Stimulated activated CD8-positive, alpha-beta memory T cell treated with anti-CD3 and anti-CD28 coated beads, Interleukin-2, amount 100 ng/mL, for 1 hour (primary cell): ENCODE data around the gene C20orf144.
"Not testable (repeated sequence)": the region's sequence is repeated elsewhere in the genome, so short reads cannot be mapped to it uniquely, and the experiment has no call there.

Experiments
- DNase-seq, 2 donors: peaks; one replicate each; pipeline ENCODE4 v3.0.0-alpha.2; 2020; ENCODE audit warnings: low read depth in 2 of 2

Gene C20orf144

DNA sequence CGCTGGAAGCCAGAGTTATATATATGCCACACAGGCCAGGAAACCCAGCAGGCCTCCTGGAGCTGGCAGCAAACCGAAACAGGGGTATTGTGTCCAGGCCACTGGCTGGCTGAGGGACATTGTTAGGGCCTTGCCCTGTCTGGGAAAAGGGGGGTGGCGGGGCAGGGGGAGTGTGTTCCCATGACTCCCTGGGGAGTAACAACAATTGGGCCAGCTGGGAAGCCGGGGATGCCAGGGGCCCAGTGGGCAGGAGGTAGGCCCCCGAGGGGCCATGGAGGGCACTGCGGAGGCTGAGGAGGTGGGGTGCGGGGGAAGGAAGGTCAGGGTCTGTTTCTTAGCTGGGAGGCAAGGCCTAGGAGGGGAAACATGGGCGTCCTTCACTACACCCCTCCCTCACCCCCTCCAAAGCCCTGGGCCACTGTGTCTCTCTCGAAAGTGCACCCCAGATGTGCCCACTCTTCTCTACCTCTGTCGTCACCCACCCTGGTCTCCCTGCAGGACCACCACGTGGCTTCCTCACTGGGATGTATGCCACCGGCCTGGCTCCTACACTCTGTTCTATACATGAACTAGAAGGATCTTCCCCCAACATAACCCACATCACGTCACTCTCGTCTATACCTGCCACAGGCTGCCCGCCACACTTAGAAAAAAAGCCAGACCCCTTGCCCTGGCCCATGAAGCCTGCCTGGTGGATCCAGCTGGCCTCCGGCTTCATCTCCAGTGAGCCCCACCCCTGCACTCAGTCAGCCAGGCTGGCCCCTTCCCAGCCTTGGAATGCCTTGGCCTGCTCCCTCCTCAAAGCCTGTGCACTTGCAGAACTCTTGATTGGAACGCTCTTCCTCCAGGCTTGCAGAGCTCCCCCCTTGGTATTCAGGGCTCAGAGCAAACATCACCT is 31.9 kb downstream of the C20orf144 start:
- no peak for DNase-seq

DNA sequence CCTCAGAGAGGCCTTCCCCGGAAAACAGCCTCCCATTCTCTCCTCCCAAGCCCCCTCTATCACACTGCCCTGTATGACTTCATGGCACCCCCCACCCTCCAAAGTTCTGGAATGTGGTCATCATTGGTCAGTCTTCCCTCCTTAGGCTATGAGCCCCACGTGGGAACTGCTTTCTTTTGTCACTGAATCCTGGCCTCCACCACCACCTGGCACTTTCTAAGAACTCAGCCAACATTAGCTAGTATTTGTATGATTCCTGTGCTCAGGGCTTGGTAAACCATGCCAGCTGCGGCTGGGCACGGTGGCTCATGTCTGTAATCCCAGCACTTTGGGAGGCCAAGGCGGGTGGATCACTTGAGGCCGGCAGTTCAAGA is 32.5 kb downstream of the C20orf144 start:
- DNase-seq, result no peak

DNA sequence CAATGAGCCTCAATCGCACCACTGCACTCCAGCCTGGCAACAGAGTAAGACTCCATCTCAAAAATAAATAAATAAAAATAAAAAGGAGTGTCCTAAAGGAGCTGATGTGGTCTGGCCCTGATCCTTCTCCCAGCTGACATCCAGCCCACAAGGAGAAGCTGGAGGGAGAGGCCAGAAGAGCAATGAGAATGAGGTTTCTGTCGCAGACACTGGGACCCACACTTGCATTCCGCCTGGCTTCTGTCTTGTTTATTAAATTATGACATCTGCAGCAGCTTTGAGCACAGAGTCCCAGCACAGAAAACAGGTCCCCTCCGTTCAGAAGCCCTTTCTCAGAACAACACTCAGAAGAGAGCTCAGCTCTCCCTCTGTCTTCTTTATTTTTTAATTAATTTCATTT is 34.3 kb downstream of the C20orf144 start:
- DNase-seq, result no peak

DNA sequence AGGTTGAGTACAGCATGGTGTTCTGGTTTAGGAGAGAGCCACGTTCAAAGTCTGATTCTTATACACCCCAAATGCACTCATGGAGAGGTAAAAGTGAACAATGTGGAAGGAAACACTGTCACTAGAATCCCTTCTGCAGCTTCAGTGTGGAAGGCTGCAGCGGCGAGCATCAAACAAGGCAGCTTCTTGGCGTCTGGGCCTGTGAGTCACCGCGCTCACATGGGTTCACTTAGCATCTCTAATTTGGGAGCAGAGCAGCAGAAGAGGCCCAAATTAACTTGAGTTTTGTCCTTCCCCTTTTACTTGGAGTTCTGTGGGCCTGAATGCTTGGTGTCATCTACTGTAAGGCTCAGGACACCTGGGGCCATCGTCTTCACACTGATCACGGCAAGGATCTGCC is 35.0 kb downstream of the C20orf144 start:
- no peak for DNase-seq

DNA sequence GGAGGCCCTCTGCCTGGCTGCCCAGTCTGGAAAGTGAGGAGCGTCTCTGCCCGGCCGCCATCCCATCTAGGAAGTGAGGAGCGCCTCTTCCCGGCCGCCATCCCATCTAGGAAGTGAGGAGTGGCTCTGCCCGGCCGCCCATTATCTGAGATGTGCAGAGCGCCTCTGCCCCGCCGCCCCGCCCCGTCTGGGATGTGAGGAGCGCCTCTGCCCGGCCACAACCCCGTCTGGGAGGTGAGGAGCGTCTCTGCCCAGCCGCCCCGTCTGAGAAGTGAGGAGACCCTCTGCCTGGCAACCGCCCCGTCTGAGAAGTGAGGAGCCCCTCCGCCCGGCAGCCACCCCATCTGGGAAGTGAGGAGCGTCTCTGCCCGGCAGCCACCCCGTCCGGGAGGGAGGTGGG is 36.8 kb downstream of the C20orf144 start:
- not testable (repeated sequence) for DNase-seq

DNA sequence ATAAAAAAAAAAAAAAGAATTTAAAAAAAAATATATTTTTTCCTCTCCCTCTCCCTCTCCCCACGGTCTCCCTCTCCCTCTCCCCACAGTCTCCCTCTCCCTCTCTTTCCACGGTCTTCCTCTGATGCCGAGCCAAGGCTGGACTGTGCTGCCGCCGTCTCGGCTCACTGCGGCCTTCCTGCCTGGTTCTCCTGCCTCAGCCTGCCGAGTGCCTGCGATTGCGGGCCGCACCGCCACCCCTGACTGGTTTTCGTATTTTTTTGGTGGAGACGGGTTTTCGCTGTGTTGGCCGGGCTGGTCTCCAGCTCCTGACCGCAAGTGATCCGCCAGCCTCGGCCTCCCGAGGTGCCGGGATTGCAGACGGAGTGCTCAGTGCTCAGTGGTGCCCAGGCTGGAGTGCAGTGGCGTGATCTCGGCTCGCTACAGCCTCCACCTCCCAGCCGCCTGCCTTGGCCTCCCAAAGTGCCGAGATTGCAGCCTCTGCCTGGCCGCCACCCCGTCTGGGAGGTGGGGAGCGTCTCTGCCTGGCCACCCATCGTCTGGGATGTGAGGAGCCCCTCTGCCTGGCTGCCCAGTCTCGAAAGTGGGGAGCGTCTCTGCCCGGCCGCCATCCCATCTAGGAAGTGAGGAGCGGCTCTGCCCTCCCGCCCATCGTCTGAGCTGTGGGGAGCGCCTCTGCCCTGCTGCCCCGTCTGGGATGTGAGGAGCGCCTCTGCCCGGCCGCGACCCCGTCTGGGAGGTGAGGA is 38.7 kb downstream of the C20orf144 start:
- not testable (repeated sequence) for DNase-seq

DNA sequence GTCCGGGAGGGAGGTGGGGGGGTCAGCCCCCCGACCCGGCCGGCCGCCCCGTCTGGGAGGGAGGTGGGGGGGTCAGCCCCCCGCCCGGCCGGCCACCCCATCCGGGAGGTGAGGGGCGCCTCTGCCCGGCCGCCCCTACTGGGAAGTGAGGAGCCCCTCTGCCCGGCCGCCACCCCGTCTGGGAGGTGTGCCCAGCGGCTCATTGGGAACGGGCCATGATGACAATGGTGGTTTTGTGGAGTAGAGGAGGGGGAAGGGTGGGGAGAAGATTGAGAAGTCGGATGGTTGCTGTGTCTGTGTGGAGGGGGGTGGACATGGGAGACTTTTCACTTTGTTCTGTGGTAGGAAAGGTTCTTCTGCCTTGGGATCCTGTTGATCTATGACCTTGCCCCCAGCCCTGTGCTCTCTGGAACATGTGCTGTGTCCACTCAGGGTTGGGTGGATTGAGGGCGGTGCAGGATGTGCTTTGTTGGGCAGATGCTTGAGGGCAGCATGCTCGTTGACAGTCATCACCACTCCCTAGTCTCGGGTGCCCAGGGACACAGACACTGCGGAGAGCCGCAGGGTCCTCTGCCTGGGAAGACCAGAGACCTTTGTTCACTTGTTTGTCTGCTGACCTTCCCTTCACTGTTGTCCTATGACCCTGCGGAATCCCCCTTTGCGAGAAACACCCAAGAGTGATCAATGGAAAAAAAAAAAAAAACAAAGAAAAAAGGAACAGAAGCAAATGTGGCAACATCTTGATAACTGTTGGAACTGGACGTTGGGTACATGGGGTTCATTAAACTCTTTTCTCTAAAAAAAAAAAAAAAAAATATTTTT is 39.7 kb downstream of the C20orf144 start:
- no peak for DNase-seq

DNA sequence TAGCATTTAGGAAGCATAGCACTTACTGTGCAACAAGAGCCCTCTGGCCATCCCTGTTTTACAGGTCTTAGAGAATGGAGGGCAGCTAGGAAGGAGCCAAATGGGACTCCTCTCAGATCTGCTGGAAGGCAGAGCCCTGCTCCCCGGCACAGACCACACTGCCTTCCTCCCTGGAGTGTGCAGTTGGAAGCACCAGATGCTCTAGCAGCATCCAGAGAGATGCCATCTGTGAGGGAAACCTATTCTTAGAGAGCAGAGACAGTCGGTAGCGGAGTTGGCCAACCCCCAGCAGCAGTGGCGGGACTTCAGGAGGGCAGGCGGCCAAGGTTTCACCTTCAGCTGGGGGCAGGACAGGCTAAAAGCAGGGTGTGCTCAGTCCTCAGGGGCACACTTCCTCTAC is 40.7 kb downstream of the C20orf144 start:
- DNase-seq, result no peak

DNA sequence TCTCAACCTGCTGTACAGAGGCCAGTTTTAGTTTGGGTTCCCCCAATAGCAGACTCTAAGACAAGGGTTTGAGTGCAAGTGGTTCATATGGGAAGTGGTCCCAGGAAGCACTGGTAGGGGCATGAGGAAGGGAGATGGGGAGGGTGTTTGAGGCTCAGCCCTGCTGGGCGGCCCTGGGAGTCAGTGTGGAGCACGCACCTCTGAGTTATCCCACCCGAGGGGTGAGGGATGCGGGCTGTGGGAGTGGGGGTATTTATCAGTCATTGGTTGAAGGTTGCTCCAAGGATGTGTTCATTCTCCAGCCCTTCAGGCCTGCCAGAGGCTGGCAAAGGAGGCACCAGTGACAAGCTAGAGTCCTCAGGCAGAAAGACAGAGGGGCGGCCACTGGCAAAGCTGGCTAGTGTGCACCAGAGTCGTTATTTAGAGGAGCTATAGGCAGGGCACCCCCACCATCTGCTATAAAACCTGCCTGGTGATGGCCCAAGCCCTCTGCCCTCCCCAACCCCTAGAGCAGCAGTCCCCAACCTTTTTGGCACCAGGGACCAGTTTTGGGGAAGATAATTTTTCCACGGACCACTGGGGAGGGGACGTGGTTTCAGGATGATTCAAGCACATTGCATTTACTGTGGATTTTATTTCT is 41.5 kb downstream of the C20orf144 start:
- no peak for DNase-seq

DNA sequence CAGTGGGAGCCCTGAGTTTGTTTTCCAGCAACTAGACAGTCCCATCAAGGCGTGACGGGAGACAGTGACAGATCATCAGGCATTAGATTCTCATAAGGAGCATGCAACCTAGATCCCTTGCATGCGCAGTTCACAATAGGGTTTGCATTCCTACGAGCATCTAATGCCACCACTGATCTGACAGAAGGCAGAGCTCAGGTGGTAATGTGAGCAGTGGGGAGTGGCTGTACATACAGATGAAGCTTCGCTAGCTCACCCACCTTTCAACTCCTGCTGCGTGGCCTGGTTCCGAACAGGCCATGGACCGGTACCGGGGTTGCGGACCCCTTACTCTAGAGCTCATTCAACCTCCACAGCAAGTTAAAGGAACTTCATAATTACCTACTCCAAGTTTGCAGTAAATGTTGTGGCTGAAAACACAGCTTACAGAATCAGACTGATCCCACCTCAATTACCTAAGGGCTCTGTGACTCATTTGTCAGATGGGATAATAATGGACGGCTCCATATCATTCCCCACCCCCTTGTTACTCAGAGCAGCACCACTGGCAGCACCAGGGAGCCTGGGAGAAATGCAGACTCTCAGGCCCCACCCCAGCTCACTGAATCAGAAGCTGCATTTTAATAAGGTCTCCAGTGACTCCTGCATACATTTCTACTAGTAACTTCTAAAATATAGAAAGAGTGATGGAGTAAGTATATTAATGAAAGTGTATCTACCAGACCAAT is 42.2 kb downstream of the C20orf144 start:
- DNase-seq, result no peak

DNA sequence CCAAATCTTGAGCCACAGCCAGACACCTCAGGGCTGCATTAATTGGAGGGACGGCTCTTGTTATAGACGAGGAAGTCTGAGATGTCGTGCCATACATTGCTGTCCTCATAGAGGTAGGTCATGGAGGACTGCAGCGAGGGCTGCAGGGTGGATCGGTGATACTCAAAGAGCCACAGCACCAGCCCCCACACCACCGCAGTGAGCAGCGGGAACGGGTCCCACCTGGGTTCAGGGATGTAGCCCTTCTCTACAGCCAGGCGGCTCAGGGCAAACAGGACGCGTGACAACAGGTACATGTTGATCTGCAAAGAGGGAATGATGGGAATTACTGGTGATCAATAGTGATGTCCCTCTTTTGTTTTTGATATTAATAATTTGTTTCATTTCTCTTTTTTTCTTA is 45.5 kb downstream of the C20orf144 start:
- no peak for DNase-seq

DNA sequence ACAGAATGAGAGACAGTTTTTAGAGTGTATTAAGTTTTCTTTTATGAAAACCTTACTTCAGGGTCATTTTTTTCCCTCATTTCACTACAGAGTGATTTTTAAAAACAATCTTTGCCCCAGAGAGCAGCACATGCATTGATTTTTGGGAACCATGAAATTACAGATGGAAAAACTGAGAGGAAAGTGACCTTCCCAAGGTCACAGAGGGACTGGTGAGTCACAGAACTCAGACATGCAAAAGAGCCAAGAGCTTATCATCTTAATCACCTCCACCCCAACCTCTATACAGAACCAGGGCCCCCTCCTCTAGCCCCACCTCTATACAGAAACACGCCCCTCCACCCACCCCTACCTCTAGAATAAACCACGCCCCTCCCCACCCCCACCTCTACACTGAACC is 47.3 kb downstream of the C20orf144 start:
- no peak for DNase-seq

DNA sequence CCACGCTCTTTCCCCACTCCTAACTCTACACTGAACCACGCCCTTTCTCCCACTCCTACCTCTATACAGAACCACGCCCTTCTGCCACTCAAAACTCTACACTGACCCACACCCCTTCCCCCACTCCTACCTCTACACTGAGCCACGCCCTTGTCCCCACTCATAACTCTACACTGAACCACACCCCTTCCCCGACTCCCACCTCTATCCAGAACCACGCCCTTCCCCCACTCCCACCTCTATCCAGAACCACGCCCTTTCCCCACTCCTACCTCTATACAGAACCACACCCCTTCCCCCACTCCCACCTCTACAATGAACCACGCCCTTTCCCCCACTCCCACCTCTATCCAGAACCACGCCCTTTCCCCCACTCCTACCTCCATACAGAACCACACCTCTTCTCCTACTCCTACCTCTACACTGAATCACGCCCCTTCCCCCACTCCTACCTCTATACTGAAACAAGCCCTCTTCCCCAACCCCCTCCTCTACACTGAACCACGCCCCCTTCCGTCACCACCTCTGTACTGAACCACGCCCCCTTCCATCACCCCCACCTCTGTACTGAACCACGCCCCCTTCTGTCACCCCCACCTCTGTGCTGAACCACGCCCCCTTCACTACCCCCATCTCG is 47.9 kb downstream of the C20orf144 start:
- DNase-seq, result no peak

DNA sequence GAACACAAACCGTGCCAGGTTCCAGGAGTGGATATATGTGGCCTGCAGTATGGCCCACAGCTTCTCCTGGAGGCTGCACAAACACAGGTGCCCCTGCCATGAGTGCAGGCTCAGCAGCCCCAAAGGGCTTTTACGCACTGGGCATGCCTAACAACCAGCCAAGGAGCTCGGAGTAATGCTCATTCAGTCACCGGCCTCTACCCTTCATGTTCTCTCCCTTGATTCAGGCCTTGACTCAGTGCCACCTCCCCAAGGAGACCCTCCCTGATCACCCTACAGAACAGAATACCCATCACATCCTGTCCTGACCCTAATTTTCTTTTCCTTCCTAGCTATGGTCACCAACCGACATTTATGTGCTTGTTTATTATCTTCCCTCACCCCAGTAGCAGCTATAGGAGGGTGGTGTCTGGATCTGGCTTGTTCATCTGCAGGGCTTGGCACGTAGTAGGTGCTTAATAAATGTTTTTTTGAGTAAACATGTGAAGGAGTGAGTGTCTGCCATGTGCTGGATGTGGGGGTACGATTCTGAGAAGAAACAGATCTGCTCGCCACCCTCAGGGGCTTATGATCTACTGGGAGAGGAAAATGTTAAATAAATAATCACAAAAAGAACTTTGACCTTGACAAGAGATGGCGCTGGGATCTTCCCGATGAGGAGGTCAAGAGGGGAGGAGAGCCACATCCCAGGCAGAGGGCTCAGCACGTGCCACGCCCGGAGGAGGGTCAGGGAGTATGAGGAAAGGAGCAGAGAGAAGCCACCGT is 48.7 kb downstream of the C20orf144 start:
- DNase-seq, result no peak

DNA sequence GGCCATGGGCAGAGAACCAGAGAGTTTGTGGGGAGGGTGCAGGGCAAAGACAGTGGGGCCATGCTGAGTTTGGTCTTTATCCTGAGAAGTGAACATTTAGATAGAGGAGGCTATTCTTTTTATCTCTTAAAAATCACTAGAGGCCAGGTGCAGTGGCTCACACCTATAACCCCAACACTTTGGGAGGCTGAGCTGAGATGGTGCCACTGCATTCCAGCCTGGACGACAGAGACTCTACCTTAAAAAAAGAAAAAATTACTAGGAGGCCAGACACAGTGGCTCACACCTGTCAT is 49.3 kb downstream of the C20orf144 start:
- no peak for DNase-seq
